GM10248 (cell line): Measurements from ENCODE around the gene CLEC7A.
A peak's percentile ranks its signal among the peaks of the same experiment; 100 is the strongest.

Source experiments
- CTCF ChIA-PET: fragments of 300-600 bp; sonication (Branson Sonifier 250); formaldehyde crosslinking; extraction: SDS; loops from one replicate; lab custom pipeline; 2021; ENCODE audit warnings: antibody characterized with exemption; lab: Yijun Ruan, JAX
- POLR2A ChIA-PET: fragments of 350-650 bp; sonication (Branson Sonifier 250); formaldehyde crosslinking; extraction: SDS; loops from one replicate; lab custom pipeline; 2020; ENCODE audit warnings: antibody characterized with exemption; lab: Yijun Ruan, JAX
- DNase-seq: peaks from one replicate; pipeline ENCODE4 v3.0.0; 2012; ENCODE audit errors: extremely low spot score
- TF ChIP-seq, protein P1 (sequence below): IDR thresholded peaks from 2 replicates; pipeline ENCODE4 v1.5.1; 2012; ENCODE audit warnings: mild to moderate bottlenecking, low read depth; ENCODE audit errors: extremely low read depth, missing control alignments, control extremely low read depth

Gene CLEC7A

DNA sequence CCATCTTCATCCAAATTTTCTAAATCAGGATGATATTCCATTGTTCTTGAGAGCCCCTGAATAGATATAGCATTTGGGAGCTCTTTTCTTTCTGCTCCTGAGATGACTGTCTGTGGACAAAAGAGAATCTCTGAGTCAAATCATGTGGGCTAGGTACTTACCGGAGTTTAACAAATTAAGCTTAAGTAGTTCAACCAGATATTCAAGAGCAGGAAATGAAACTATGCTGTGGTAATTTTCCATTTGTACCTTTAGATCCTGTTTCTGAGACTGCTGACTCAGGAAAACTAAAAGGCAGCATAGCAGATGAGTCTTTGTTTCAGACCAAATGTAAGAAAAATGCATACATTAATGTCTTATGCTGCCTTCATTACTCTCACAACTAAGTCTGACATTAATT lies at the start of gene CLEC7A:
Gene CLEC7A, minus strand, starts transcription at position 158 of the 400 bp plus-strand sequence. Its CDS starts 117 bp downstream, at position 41.
- CTCF ChIA-PET = interaction anchor here (1.3 to 2.4 kb wide), 2 partner anchors 10 to 23 kb away, joined by 8 to 12 read pairs; no protein-coding TSS in a partner anchor

DNA sequence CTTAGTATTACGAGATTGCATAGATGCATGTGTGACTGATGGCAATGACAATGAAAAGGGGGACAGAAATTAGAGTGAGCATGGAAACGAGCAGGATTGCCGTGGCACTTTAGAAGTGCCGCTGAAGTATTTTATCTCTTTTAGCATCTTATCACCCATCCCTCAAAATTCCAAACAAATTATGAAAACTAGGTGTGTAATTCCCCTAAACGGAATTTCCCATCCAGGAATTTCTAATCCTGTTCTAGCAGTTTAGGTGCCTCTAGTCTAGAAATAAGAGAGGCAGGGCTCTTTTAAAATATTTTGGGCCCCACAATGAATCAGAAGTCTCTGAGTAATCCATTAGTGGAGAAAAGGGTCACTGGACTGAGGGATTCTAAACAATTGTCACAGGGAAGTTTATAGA lies 49.8 kb upstream of the CLEC7A start:
- TF ChIP-seq, protein P1, sequence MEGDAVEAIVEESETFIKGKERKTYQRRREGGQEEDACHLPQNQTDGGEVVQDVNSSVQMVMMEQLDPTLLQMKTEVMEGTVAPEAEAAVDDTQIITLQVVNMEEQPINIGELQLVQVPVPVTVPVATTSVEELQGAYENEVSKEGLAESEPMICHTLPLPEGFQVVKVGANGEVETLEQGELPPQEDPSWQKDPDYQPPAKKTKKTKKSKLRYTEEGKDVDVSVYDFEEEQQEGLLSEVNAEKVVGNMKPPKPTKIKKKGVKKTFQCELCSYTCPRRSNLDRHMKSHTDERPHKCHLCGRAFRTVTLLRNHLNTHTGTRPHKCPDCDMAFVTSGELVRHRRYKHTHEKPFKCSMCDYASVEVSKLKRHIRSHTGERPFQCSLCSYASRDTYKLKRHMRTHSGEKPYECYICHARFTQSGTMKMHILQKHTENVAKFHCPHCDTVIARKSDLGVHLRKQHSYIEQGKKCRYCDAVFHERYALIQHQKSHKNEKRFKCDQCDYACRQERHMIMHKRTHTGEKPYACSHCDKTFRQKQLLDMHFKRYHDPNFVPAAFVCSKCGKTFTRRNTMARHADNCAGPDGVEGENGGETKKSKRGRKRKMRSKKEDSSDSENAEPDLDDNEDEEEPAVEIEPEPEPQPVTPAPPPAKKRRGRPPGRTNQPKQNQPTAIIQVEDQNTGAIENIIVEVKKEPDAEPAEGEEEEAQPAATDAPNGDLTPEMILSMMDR = no peak
- ChIA-PET POLR2A (no interaction called here), CTCF (no interaction called here)
- no peak for DNase-seq

More for the DNA sequence above, at the start of gene CLEC7A:
- POLR2A ChIA-PET = no interaction called here
- TF ChIP-seq, protein P1 = no peak
- DNase-seq = peak; percentile 47

DNA sequence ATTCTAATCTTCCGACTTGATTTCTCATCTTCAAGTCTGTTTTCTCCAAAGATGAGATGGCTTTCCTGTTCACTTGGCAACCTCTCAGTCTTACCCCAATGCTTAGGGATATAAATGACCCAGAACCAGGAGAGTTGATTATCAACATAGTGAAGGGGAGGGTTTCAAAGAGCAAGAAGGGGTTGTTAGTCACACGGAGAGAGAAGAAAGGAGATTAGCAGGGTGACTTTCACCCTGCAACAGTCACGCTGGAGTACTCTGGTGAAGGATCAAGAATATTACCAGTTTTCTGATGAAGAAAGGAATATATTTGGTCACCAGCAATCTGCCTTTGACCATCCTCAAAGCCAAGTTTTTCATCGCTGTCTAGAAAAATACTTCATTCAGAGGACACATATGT lies 48.8 kb upstream of the CLEC7A start, which contains the start of gene TMEM52B:
Gene TMEM52B, plus strand, starts transcription at position 212 of the 400 bp plus-strand sequence. CDS start 543 bp downstream, outside the sequence.
- TF ChIP-seq, protein P1 = no peak
- ChIA-PET POLR2A (no interaction called here), CTCF (no interaction called here)
- no peak for DNase-seq

- TF ChIP-seq, protein P1 = no peak
- ChIA-PET POLR2A (no interaction called here), CTCF (interaction anchor here (1.1 to 1.5 kb wide), 3 partner anchors 14 to 484 kb away, joined by 3 to 4 read pairs (median 4); no protein-coding TSS in a partner anchor)
- DNase-seq = no peak
Measured at GRCh38 chr12:10175846-10176636, 46.0 kb upstream of the CLEC7A start.

DNA sequence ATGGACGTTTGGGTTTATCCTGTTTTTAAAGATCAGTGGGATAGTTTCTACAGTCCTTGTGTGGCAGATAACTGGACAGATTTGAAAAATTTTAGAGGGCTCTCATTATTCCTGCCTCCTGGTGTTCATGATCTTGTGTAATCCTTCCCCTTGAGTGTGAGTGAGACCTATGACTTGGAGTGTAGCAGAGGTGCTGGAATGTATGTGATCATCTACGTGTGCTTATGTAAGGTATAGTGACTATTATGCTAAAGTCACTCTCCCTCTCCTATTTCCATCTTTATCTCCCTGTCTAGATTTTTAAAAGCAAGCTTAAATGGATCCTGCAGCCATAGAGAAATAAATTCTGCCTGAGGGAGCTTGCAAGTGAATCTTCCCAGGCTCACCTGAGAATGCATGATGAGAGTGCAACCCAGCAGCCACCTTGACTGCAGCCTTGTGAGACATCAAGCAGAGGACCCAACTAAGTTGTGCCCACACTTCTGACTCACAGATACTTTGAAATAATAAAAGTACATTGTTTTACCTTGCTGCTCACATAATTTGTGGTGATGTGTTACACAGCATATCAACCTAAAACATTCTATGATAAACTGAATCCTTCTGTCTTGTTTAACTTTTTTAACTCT lies 45.1 kb upstream of the CLEC7A start:
- no peak for DNase-seq
- ChIA-PET CTCF (interaction anchor here (1.3 to 1.5 kb wide), 3 partner anchors 21 to 485 kb away, joined by 3 to 4 read pairs (median 4); no protein-coding TSS in a partner anchor), POLR2A (no interaction called here)
- TF ChIP-seq, protein P1 = no peak

DNA sequence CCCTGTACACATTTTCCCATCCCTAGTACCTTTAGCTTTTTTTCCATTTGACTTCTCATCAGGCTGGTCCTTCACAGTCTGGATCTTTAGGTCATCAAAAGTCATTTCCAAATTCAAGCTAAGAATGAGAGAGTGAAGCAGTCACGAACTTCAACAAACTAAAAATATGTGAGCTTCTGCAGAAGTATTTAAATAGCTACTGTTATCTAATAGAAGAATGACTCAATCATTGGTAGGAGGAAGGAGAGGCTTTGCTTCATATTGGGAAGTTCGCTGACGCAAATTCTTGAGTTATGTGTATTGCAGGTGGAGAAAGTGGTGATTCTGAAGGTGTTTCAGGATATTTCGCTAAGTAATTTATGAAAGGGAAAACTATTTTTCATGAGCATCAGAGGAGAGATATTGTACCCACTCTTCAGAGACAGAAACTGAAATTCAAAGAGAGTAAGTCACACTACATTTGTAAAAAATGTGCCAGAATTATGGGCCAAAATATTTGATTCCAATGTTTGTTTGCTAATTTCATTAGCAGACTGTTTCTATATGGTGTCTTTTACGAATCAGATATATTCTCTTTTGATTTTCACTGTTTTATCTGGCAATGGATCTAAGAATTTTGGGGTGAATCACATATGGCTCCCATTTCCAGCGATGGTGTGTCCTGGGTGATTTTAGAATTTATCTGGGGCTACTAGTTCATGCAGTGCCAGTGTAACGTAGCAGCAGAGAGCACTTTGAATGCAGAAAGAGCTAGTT lies 42.2 kb upstream of the CLEC7A start, which contains the start of gene OLR1:
Gene OLR1, minus strand, starts transcription at position 160 of the 756 bp plus-strand sequence. Its CDS starts 55 bp downstream, at position 105.
- DNase-seq = no peak
- POLR2A ChIA-PET = no interaction called here
- TF ChIP-seq, protein P1 = no peak
- CTCF ChIA-PET = interaction anchor here (0.6 to 3.3 kb wide), 4 partner anchors 12 to 358 kb away, joined by 3 to 17 read pairs (median 5); no protein-coding TSS in a partner anchor
